ENCODE data around the gene OS9. TPM values are rescaled to one million over a fixed set of nuclear protein-coding genes. Genes with fewer than 3 reads are reported as not detected.

Gene OS9
- total and polyA plus RNA-seq, 4 donors, result 136 to 357 (median 216) TPM

DNA sequence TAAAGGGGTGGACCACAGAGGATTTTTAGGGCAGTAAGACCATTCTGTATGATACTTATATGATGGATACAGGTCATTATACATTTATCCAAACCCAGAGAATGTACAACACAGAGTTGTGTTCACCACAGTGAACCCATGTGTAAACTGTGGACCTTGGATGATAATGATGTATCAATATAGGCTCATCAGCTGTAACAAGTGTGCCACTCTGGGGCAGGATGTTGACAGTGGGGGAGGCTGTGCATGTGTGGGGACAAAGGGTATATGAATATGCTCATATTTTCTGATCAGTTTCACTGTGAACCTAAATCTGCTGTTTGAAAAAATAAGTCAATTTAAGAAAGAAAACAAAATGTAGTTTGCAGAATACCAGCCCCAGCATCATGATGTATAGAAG is 14.2 kb upstream of the OS9 start:
- no peaks in the 10 kb centered on the region for H3K9me3 ChIP-seq (ENCODE audit: control insufficient read depth in 4 of 4, low read length in 3 of 4)
- H3K27ac ChIP-seq (ENCODE audit: low read depth in 1 of 2, low read length in 2 of 2), result no peak overlapping the region
- TF ChIP-seq RXRA (IDR thresholded peaks at IDR 0.05) (no peak), RAD21 (IDR thresholded peaks at IDR 0.05) (no peak), EGR1 (IDR thresholded peaks at IDR 0.05; ENCODE audit: low read depth in 2 of 2) (no peak), ZBTB33 (IDR thresholded peaks at IDR 0.05) (no peak), JUND (IDR thresholded peaks at IDR 0.05) (no peak), HNF4G (IDR thresholded peaks at IDR 0.05) (no peak), CTCF (IDR thresholded peaks at IDR 0.05; ENCODE audit: low read depth, low read length, missing input control) (no peak), REST (IDR thresholded peaks at IDR 0.05) (no peak), TAF1 (conservative IDR thresholded peaks at IDR 0.05) (no peak), ATF3 (IDR thresholded peaks at IDR 0.05) (no peak), NR2F2 (IDR thresholded peaks at IDR 0.05) (no peak), YY1 (IDR thresholded peaks at IDR 0.05) (no peak), SP1 (IDR thresholded peaks at IDR 0.05) (no peak), FOXA1 (IDR thresholded peaks at IDR 0.05) (no peak), GABPA (IDR thresholded peaks at IDR 0.05 in 1 of 2, conservative IDR thresholded peaks at IDR 0.05 in 1 of 2) (no peak), MAX (IDR thresholded peaks at IDR 0.05) (no peak), HNF4A (conservative IDR thresholded peaks at IDR 0.05) (no peak), FOXA2 (IDR thresholded peaks at IDR 0.05) (no peak)
- H3K36me3 ChIP-seq (ENCODE audit: control insufficient read depth in 4 of 4, insufficient read depth in 3 of 4, low read depth in 1 of 4, low read length in 3 of 4), result no peaks in the 10 kb centered on the region
- H3K4me1 ChIP-seq (ENCODE audit: control insufficient read depth in 4 of 4, insufficient read depth in 4 of 4, low read length in 3 of 4), result no peaks in the 10 kb centered on the region
- DNase-seq (ENCODE audit: low spot score), result no peak
- no peak overlapping the region for H3K4me3 ChIP-seq (ENCODE audit: low read depth in 1 of 3, low read length in 3 of 3)
- no peaks in the 10 kb centered on the region for H3K27me3 ChIP-seq (ENCODE audit: control insufficient read depth in 4 of 4, insufficient read depth in 4 of 4, low read length in 3 of 4)
- no peak overlapping the region for H3K9ac ChIP-seq (ENCODE audit: low read depth in 1 of 2, low read length in 2 of 2)
